A673 (cell line): ENCODE results near the gene ARFIP1.

Experiments used
- EZH2 ChIP-seq: fragments of 200-600 bp; sonication (generic); IDR thresholded peaks from 2 replicates; pipeline ENCODE4 v1.6.1; 2017; ENCODE audit warnings: borderline replicate concordance, low read depth, mild to moderate bottlenecking, mixed read lengths, antibody characterized with exemption, low read length; ENCODE audit not compliant: poor library complexity, severe bottlenecking
- TF ChIP-seq, protein P1 (sequence below): fragments of 300-800, 200-600 bp; sonication (generic); conservative IDR thresholded peaks from 2 replicates; pipeline ENCODE4 v1.5.1; 2017; ENCODE audit warnings: low read depth, mild to moderate bottlenecking, antibody characterized with exemption, low read length, moderate library complexity, mixed read lengths

GRCh38 chr4:152763796-152764195, 16.0 kb upstream of the ARFIP1 start:
- TF ChIP-seq, protein P1, sequence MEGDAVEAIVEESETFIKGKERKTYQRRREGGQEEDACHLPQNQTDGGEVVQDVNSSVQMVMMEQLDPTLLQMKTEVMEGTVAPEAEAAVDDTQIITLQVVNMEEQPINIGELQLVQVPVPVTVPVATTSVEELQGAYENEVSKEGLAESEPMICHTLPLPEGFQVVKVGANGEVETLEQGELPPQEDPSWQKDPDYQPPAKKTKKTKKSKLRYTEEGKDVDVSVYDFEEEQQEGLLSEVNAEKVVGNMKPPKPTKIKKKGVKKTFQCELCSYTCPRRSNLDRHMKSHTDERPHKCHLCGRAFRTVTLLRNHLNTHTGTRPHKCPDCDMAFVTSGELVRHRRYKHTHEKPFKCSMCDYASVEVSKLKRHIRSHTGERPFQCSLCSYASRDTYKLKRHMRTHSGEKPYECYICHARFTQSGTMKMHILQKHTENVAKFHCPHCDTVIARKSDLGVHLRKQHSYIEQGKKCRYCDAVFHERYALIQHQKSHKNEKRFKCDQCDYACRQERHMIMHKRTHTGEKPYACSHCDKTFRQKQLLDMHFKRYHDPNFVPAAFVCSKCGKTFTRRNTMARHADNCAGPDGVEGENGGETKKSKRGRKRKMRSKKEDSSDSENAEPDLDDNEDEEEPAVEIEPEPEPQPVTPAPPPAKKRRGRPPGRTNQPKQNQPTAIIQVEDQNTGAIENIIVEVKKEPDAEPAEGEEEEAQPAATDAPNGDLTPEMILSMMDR = no peak
- no peak for TF ChIP-seq EZH2
